ENCODE data around the gene GPR42.

DNA sequence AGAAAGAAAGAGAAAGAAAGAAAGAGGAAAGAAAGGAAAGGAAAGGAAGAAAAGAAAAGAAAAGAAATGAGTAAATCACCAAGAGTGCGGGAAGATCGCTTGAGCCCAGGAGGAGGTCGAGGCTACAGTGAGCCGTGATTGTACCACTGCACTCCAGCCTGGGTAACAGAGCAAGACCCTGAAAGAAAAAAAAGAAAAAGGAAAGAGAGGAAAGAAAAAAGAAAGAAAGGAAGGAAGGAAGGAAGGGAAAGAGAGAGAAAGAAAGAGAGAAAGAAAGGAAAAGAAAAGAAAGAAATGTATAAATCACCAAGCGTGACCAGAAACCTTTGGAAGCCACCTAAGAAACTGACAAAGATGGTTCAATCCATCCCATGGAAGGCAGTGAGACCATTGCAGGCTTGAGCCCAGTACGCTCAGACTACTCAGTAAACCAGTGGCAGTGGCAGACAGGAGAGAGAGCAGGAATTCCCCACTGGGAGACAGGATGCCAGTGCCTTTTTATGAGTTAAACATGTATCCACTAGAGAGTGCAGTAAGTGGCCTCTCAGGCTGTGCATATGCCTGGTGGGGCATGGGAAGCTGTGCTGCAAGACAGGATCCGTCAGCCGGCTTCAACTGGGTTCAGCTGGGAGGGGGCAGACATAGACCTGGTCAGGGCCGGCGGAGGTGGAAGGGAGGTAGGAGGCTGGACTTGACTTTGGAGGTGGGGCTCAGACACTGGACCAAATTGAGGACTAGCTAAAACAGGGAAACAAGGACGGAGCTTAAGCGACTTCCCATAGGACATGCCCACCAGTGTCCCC is 4.8 kb downstream of the GPR42 start:
- TF ChIP-seq, protein P1, sequence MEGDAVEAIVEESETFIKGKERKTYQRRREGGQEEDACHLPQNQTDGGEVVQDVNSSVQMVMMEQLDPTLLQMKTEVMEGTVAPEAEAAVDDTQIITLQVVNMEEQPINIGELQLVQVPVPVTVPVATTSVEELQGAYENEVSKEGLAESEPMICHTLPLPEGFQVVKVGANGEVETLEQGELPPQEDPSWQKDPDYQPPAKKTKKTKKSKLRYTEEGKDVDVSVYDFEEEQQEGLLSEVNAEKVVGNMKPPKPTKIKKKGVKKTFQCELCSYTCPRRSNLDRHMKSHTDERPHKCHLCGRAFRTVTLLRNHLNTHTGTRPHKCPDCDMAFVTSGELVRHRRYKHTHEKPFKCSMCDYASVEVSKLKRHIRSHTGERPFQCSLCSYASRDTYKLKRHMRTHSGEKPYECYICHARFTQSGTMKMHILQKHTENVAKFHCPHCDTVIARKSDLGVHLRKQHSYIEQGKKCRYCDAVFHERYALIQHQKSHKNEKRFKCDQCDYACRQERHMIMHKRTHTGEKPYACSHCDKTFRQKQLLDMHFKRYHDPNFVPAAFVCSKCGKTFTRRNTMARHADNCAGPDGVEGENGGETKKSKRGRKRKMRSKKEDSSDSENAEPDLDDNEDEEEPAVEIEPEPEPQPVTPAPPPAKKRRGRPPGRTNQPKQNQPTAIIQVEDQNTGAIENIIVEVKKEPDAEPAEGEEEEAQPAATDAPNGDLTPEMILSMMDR (IDR thresholded peaks at IDR 0.05), result no peak
- TF ChIP-seq POLR2A (IDR thresholded peaks at IDR 0.05), result no peak

All from heart left ventricle (tissue), 13 donors.